Body of pancreas (tissue), 4 donors: Measurements from ENCODE around the gene ADRB2.

Experiments used
- POLR2A ChIP-seq, 3 donors: fragments of 450-650 bp; IDR thresholded peaks; one replicate each; pipeline ENCODE4 v1.6.1; 2016; ENCODE audit warnings: antibody characterized with exemption in 3 of 3, mild to moderate bottlenecking in 2 of 3
- TF ChIP-seq, protein P1 (sequence below), 7 experiments: fragments of 450-650 bp in 4 of 7; fragments of 200-600 bp in 3 of 7; sonication (generic) in 3 of 7; IDR thresholded peaks; one replicate each; pipeline ENCODE4 v1.5.1; 2016 to 2019; ENCODE audit warnings: antibody characterized with exemption in 7 of 7

DNA sequence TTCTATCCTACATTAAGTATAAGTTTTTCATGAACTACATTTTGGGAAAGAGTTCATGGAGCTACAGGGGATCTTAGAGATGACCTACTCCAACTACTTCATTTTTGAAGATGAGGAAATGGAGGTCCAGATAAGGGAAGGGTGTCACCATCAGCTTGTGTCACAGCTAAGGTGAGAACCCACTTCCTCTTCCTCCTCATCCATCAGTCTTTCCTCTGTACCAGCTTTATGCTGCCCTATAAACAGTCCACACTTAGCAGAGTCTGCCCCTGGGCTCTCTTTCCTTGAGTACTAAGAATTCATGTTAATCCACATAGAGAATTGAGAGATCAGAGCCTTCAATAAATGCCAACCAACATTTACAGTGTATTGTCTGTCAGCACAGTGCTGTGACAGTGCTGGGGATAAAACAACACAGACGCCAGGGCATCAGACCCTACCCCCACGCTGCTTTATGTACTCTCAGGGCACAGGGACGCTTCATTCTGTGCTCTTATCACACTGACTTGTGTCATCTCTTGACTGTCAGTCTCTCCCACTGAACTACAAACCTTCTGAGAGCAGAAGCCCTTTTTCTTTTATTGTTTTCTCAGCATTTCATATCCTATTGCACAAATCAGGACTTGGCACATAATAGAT is 22.1 kb downstream of the ADRB2 start:
- TF ChIP-seq POLR2A (IDR thresholded peaks at IDR 0.05), result no peak
- TF ChIP-seq, protein P1, sequence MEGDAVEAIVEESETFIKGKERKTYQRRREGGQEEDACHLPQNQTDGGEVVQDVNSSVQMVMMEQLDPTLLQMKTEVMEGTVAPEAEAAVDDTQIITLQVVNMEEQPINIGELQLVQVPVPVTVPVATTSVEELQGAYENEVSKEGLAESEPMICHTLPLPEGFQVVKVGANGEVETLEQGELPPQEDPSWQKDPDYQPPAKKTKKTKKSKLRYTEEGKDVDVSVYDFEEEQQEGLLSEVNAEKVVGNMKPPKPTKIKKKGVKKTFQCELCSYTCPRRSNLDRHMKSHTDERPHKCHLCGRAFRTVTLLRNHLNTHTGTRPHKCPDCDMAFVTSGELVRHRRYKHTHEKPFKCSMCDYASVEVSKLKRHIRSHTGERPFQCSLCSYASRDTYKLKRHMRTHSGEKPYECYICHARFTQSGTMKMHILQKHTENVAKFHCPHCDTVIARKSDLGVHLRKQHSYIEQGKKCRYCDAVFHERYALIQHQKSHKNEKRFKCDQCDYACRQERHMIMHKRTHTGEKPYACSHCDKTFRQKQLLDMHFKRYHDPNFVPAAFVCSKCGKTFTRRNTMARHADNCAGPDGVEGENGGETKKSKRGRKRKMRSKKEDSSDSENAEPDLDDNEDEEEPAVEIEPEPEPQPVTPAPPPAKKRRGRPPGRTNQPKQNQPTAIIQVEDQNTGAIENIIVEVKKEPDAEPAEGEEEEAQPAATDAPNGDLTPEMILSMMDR (IDR thresholded peaks at IDR 0.05), result no peak
